DMS 273 (cell line): Measurements from ENCODE around the gene HLF.

ENCODE experiments used
- DNase-seq: peaks from one replicate; lab custom pipeline; 2025; ENCODE audit not compliant: unreplicated experiment; lab: John Stamatoyannopoulos, UW

Gene HLF

GRCh38 chr17:55351226-55351625 lies 86.5 kb downstream of the HLF start:
- DNase-seq: no peak

GRCh38 chr17:55354010-55354409 lies 89.2 kb downstream of the HLF start:
- DNase-seq: no peak

GRCh38 chr17:55354941-55355340 lies 90.2 kb downstream of the HLF start:
- DNase-seq: no peak

- peak; percentile 89 for DNase-seq
These were observed 91.9 kb downstream of the HLF start for GRCh38 chr17:55356434-55357328.

GRCh38 chr17:55360971-55361370 lies 96.2 kb downstream of the HLF start:
- DNase-seq: no peak

- no peak for DNase-seq
These were observed 98.3 kb downstream of the HLF start for GRCh38 chr17:55363033-55363432.

- DNase-seq: peak; percentile 12
These were observed 101.3 kb downstream of the HLF start for GRCh38 chr17:55366020-55366481.

- no peak for DNase-seq
These were observed 103.9 kb downstream of the HLF start for GRCh38 chr17:55368706-55369105.
